Hair follicular keratinocyte (primary cell): ENCODE results near the gene ABCB11. TPM values are rescaled to one million over a fixed set of nuclear protein-coding genes. Genes with fewer than 3 reads are reported as not detected.

Source experiments
- total RNA-seq: library from RNA; depleted of rRNA; stranded (reverse); fragments of >200 nt; gene quantifications from 2 replicates; pipeline ENCODE4 v1.2.3, GENCODE V29; 2015

The ABCB11 gene
- total RNA-seq, result not detected in 2 replicates

GRCh38 chr2:169031202-169031601 lies at the start of gene ABCB11:
TSS of gene ABCB11 (minus strand) at chr2:169031324. CDS start at chr2:169018125, 13,199 bp downstream.

GRCh38 chr2:169069341-169069740 lies 38.2 kb upstream of the ABCB11 start, which contains the start of gene DHRS9:
TSS of gene DHRS9 (plus strand) at chr2:169069563. CDS start at chr2:169081582, 12,019 bp downstream.

DNA sequence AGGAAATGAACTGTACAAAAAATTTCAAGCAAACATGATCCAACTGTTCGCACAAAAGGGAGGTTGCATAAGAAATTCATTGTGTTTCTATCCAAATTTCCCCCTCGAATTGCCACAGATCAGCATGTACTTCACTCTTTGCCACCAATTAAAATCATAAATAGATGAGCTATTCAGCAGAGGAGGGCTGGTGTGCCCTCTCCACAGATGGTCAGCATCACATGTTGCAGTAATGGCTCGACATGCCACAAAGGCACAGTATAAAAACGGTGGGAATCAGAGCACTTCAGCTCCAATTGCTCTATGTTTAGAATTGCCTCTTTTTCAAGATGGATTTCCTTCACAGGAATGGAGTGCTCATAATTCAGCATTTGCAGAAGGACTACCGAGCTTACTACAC lies 130.1 kb downstream of the ABCB11 start, which contains the start of gene G6PC2:
TSS of gene G6PC2 (plus strand) at position 289 of the 400 bp plus-strand sequence. CDS start at position 330, 41 bp downstream.

GRCh38 chr2:168890006-168890782 lies 140.9 kb downstream of the ABCB11 start, which contains the start of gene SPC25:
TSS of gene SPC25 (minus strand) at chr2:168890430. CDS start at chr2:168889519, 911 bp downstream.

Other genes with a start within 250 kb of the ABCB11 start
- gene NOSTRIN, start 228.7 kb downstream of the ABCB11 start, total RNA-seq, result not detected in 2 replicates
- 2.0 and 8.8 TPM in 2 replicates for gene SPC25, start 140.9 kb downstream of the ABCB11 start, total RNA-seq
- gene G6PC2, start 130.0 kb downstream of the ABCB11 start, total RNA-seq, result not detected in 2 replicates
- gene DHRS9, start 38.2 kb upstream of the ABCB11 start, total RNA-seq, result not detected in 2 replicates